Endothelial cell of umbilical vein (primary cell): ENCODE measurements around the gene KCNC1. TPM values are rescaled to one million over a fixed set of nuclear protein-coding genes. Genes with fewer than 3 reads are reported as not detected.

Experiments
- BruUV-seq: library from RNA; stranded (reverse); fragments of 400-500 nt; replicated peaks from 2 replicates; lab custom pipeline; 2021; lab: Mats Ljungman, UMichigan
- CTCF ChIA-PET: fragments of 300-600, 350-600 bp; sonication (Branson Sonifier 250); formaldehyde crosslinking; loops from one replicate; lab custom pipeline; 2021; ENCODE audit warnings: antibody characterized with exemption, inconsistent platforms; lab: Charles Lee
- POLR2A ChIA-PET: fragments of 300-600, 350-600 bp; sonication (Branson Sonifier 250); formaldehyde crosslinking; loops from one replicate; lab custom pipeline; 2021; ENCODE audit warnings: antibody characterized with exemption, inconsistent platforms; lab: Charles Lee
- DNase-seq: peaks from one replicate; pipeline ENCODE4 v3.0.0-alpha.2; 2011; ENCODE audit warnings: low read depth, low spot score
- FAIRE-seq: peaks from 2 replicates; lab custom pipeline; 2011; peaks lifted over from hg19 to GRCh38; lab: Jason Lieb, UNC
- H2AFZ ChIP-seq: 2 replicates; pipeline ENCODE4 v1.6.0; 2012; ENCODE audit warnings: low read depth, low read length, control low read depth, inconsistent platforms
- H3K27ac ChIP-seq: 2 replicates; pipeline ENCODE4 v1.5.1; 2011; ENCODE audit warnings: low read depth, mild to moderate bottlenecking, control low read depth, low read length, moderate library complexity; ENCODE audit not compliant: insufficient read depth
- H3K27me3 ChIP-seq, 2 experiments: 2 replicates each; pipeline versions ENCODE4 v1.6.0 to v1.6.1; 2011; ENCODE audit warnings: low read length in 2 of 2, mixed read lengths in 1 of 2; ENCODE audit not compliant: control insufficient read depth in 2 of 2, insufficient read depth in 2 of 2
- H3K36me3 ChIP-seq, 2 experiments: 2 replicates in 1 of 2; 3 replicates in 1 of 2; pipeline ENCODE4 v1.5.1; 2011; ENCODE audit warnings: low read length in 2 of 2, mild to moderate bottlenecking in 1 of 2, moderate library complexity in 1 of 2; ENCODE audit not compliant: control insufficient read depth in 2 of 2, insufficient read depth in 2 of 2; ENCODE audit errors: extremely low read depth in 1 of 2
- H3K4me1 ChIP-seq: 3 replicates; pipeline ENCODE4 v1.5.1; 2011; ENCODE audit warnings: mild to moderate bottlenecking, low read length; ENCODE audit not compliant: control insufficient read depth, insufficient read depth; ENCODE audit errors: extremely low read depth
- H3K4me2 ChIP-seq: 2 replicates; pipeline ENCODE4 v1.6.1; 2011; ENCODE audit warnings: low read length, control low read depth, mixed read lengths; ENCODE audit not compliant: insufficient read depth
- H3K4me3 ChIP-seq, 3 experiments: fragments of 200-600 bp in 1 of 3; sonication (generic), shearing (Covaris generic) in 1 of 3; replicated peaks in 1 of 3; 2 replicates each; pipeline ENCODE4 v1.5.1; 2011 to 2016; ENCODE audit warnings: control low read depth in 3 of 3, low read length in 3 of 3, mild to moderate bottlenecking in 2 of 3, inconsistent platforms in 1 of 3, low read depth in 1 of 3, moderate library complexity in 1 of 3; ENCODE audit not compliant: insufficient read depth in 1 of 3
- H3K79me2 ChIP-seq: 2 replicates; pipeline ENCODE4 v1.6.0; 2012; ENCODE audit warnings: low read length, inconsistent platforms; ENCODE audit not compliant: control insufficient read depth, insufficient read depth
- H3K9ac ChIP-seq: replicated peaks from 2 replicates; pipeline ENCODE3; 2011; ENCODE audit warnings: low read length, control low read depth; ENCODE audit not compliant: insufficient read depth; ENCODE audit errors: extremely low read depth
- H3K9me1 ChIP-seq: replicated peaks from 3 replicates; pipeline ENCODE4 v1.6.0; 2011; ENCODE audit warnings: mild to moderate bottlenecking, low read length; ENCODE audit not compliant: control insufficient read depth, insufficient read depth; ENCODE audit errors: extremely low read depth
- H3K9me3 ChIP-seq: replicated peaks from 2 replicates; pipeline ENCODE4 v1.5.1; 2012; ENCODE audit warnings: low read length, inconsistent platforms; ENCODE audit not compliant: control insufficient read depth, insufficient read depth
- H4K20me1 ChIP-seq: replicated peaks from 2 replicates; pipeline ENCODE3; 2011; ENCODE audit warnings: mild to moderate bottlenecking, low read length; ENCODE audit not compliant: control insufficient read depth, insufficient read depth; ENCODE audit errors: extremely low read depth
- CTCF ChIP-seq, 2 donors: IDR thresholded peaks; 1 replicate in 1 of 2; 2 replicates in 1 of 2; pipeline ENCODE4 v1.5.1; 2011; ENCODE audit warnings: low read length in 2 of 2, mild to moderate bottlenecking in 2 of 2, moderate library complexity in 2 of 2, control low read depth in 1 of 2, inconsistent platforms in 1 of 2, low read depth in 1 of 2; ENCODE audit not compliant: insufficient read depth in 1 of 2; ENCODE audit errors: extremely low read depth in 1 of 2
- EZH2 ChIP-seq: IDR thresholded peaks from 2 replicates; pipeline ENCODE4 v1.6.1; 2012; ENCODE audit warnings: borderline replicate concordance, low read depth, mild to moderate bottlenecking, moderate library complexity, low read length, inconsistent platforms; ENCODE audit not compliant: severe bottlenecking
- FOS ChIP-seq: IDR thresholded peaks from 2 replicates; pipeline ENCODE4 v1.6.1; 2011; ENCODE audit warnings: mild to moderate bottlenecking, low read length, moderate library complexity, borderline replicate concordance; ENCODE audit not compliant: insufficient read depth
- GATA2 ChIP-seq: IDR thresholded peaks from 2 replicates; pipeline ENCODE4 v1.7.0; 2011; ENCODE audit warnings: low read depth, mild to moderate bottlenecking, moderate library complexity, mixed read lengths, low read length; ENCODE audit not compliant: insufficient read length, insufficient read depth
- JUN ChIP-seq: IDR thresholded peaks from 2 replicates; pipeline ENCODE4 v1.6.1; 2011; ENCODE audit warnings: borderline replicate concordance, low read depth; ENCODE audit not compliant: insufficient read length, insufficient read depth
- MAX ChIP-seq: IDR thresholded peaks from 2 replicates; pipeline ENCODE4 v1.6.1; 2011; ENCODE audit not compliant: insufficient read depth, insufficient read length
- MYC ChIP-seq: IDR thresholded peaks from one replicate; pipeline ENCODE4 v1.6.1; 2011; ENCODE audit warnings: mild to moderate bottlenecking, low read depth, low read length
- POLR2A ChIP-seq: IDR thresholded peaks from 2 replicates; pipeline ENCODE4 v1.6.1; 2012; ENCODE audit warnings: low read depth, mild to moderate bottlenecking, control low read depth, low read length
- POLR2AphosphoS5 ChIP-seq: IDR thresholded peaks from 2 replicates; pipeline ENCODE4 v1.6.1; 2012; ENCODE audit warnings: low read depth, mild to moderate bottlenecking, control low read depth, low read length, moderate library complexity; ENCODE audit not compliant: insufficient read depth
- dilution Hi-C: fragments of 300-500 bp; cut with MboI; formaldehyde crosslinking; loops from one replicate; pipeline ENCODE4 v1.15.0; 2019; ENCODE audit warnings: low sequenced_read_pairs; ENCODE audit not compliant: extremely low pct_ligation_motif_present
- intact Hi-C: fragments of 100-400 bp; cut with micrococcal nuclease; formaldehyde crosslinking; loops from one replicate; pipeline ENCODE4 v1.10.0; 2022
- polyA plus RNA-seq, 4 experiments: library from polyadenylated mRNA; depleted of rRNA in 3 of 4; stranded (reverse) in 3 of 4; unstranded in 1 of 4; fragments of >200 nt; gene quantifications; 2 replicates each; pipeline versions ENCODE4 v1.2.1 to v1.2.3, GENCODE V29; 2011 to 2012; ENCODE audit warnings: missing spikeins in 1 of 4
- total RNA-seq: library from RNA; stranded (reverse); gene quantifications from 2 replicates; pipeline ENCODE4 v1.2.3, GENCODE V29; 2021

Gene KCNC1
- total and polyA plus RNA-seq, 2 donors (not counting 3 experiments of a cell fraction or from before 2014, with no cell fraction given): not detected

GRCh38 chr11:17718510-17718962 lies 16.0 kb upstream of the KCNC1 start:
- TF ChIP-seq MAX (no peak), MYC (no peak), POLR2AphosphoS5 (no peak), POLR2A (no peak), JUN (no peak), CTCF (IDR thresholded peaks at IDR 0.05; ENCODE audit: extremely low read depth in 1 of 2, insufficient read depth in 1 of 2, low read depth in 1 of 2, low read length in 2 of 2) (no peak), EZH2 (no peak), GATA2 (no peak), FOS (no peak)
- no peak overlapping the region for H3K4me3 ChIP-seq
- ChIA-PET CTCF (interaction anchor here (1.2 to 7.8 kb wide), 3 partner anchors 13 to 118 kb away, joined by 4 to 62 read pairs (median 8); no protein-coding TSS in a partner anchor), POLR2A (no interaction called here)
- no peak overlapping the region for H3K27ac ChIP-seq
- no peak overlapping the region for H2AFZ ChIP-seq
- no peaks in the 10 kb centered on the region for H3K9me1 ChIP-seq
- FAIRE-seq (no peak), DNase-seq (no peak)
- dilution Hi-C loops (no loop called here), intact Hi-C loops (no loop called here)
- peaks cover 63 to 69% of the 10 kb centered on the region in 2 experiments for H3K27me3 ChIP-seq
- H3K79me2 ChIP-seq: no peaks in the 10 kb centered on the region
- no peaks in the 10 kb centered on the region for H3K9me3 ChIP-seq
- no peaks in the 10 kb centered on the region for H3K36me3 ChIP-seq
- no peak overlapping the region for H3K9ac ChIP-seq
- no peaks in the 10 kb centered on the region for H3K4me1 ChIP-seq
- no TSS peak for BruUV-seq
- H4K20me1 ChIP-seq: no peaks in the 10 kb centered on the region
- H3K4me2 ChIP-seq: no peak overlapping the region
